DMS53 (cell line): Measurements from ENCODE around the gene DDC.
"Not testable (repeated sequence)": the region's sequence is repeated elsewhere in the genome, so short reads cannot be mapped to it uniquely, and the experiment has no call there.

Experiments used
- DNase-seq: peaks from one replicate; lab custom pipeline; 2025; lab: John Stamatoyannopoulos, UW

DDC gene

GRCh38 chr7:50480797-50481196, 84.4 kb downstream of the DDC start:
- DNase-seq, result no peak

DNA sequence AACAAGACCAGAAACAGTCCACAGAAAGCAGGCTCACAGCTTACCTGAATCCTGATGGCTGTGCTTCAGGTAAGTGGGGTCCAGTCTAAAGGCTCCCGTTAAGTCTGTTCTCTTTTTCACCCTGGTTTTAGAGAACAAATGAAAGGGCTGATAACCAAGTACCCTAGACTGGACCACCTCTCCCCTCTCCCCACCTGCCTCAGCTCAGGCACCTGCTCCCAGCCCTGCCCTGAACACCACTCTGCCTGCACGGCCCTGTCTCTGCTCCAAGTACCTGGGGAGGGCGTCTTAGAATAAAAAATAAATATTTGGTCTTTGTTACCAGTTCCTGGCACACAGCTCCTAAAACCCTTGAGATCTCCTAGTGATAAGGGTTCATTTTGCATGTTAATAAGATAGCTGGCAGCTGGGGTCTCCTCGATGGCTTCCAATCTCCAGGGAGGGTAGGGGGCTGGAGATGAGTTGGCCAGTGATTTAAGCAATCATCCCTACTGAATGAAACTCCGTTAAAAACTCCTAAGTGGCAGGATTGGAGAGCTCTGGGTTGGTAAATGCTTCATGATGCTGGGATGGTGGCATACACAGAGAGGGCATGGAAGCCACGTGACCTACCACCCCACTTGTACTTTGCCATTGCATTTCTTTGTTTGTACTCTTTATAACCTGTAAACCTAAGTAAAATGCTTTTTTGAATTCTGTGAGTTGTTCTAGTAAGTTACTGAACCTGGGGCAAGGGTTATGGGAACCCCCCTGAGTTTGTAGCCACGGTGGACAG, 85.3 kb downstream of the DDC start:
- no peak for DNase-seq

- peak; percentile 79 for DNase-seq
These were observed 87.6 kb downstream of the DDC start for GRCh38 chr7:50477640-50478039.

DNA sequence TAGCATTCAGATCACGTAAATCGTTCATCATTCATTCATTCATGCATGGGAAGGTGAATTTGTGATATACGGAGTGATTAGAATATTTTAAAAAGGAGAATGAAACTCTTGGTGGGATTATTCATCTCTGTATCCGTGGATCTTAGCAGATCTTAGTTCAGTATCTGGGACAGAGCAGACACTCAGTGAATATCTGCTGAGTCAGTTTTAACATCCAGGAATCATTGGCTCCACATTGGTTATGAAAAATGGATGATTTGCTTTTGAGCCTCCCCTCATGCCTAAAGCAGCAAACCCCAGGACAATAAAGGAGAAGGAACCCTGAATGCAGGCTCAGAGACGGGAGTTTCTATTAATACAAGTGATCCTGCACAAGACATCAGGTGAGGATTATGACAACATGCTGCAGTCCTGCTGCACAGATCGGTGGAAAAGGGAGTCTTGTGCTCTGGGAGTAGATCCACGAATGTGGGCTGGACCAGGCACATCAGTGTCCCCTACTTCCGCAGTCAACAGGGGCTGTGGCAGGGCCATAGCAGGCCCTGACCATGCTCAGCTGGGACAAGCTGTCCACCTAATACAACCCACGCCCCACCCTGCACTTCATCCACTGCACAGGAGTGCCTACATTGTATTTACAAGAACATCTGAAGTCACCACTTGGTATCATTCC, 88.1 kb downstream of the DDC start:
- no peak for DNase-seq

GRCh38 chr7:50475340-50475739, 89.9 kb downstream of the DDC start:
- no peak for DNase-seq

- no peak for DNase-seq
These were observed 90.6 kb downstream of the DDC start for GRCh38 chr7:50474382-50475160.

DNA sequence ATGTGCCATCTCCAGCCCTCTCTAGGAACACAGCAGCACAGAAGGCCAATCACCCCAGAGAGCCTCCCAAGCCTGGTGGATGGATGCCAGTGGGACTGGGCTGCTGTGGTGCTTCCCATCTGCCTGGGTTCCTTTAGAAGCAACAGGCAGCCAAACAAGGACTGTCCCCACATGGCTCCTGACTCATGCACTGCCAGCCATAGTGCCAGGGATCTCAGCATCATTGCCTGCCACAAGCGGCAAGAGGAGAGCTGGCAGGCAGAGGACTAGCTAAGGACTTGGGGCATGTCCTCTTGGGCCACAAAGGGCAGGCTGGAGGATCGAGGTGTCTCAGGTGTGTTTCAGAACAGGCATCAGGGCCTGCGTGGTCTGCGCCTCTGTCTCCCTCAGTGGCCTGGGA, 91.7 kb downstream of the DDC start:
- no peak for DNase-seq

GRCh38 chr7:50472427-50472826, 92.8 kb downstream of the DDC start:
- DNase-seq, result no peak

DNA sequence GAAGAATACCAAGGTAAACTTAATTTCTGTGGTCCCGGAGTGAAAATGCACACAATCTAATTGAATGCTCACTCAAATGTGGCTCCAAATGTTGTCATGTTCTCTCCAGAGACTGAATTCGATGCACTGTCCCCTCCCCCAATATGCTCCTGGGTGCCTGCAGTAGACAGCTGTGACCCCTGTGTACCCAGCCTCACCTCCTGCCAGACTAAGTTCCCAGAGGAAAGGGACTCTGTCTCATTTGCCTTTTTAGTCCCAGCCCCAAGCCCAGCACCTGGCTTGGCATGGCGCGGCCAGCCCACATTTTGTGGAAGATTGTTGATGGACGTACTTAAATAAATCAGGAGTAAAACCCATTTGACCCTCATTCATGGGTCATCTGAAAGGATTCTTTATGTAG, 93.2 kb downstream of the DDC start:
- no peak for DNase-seq

DNA sequence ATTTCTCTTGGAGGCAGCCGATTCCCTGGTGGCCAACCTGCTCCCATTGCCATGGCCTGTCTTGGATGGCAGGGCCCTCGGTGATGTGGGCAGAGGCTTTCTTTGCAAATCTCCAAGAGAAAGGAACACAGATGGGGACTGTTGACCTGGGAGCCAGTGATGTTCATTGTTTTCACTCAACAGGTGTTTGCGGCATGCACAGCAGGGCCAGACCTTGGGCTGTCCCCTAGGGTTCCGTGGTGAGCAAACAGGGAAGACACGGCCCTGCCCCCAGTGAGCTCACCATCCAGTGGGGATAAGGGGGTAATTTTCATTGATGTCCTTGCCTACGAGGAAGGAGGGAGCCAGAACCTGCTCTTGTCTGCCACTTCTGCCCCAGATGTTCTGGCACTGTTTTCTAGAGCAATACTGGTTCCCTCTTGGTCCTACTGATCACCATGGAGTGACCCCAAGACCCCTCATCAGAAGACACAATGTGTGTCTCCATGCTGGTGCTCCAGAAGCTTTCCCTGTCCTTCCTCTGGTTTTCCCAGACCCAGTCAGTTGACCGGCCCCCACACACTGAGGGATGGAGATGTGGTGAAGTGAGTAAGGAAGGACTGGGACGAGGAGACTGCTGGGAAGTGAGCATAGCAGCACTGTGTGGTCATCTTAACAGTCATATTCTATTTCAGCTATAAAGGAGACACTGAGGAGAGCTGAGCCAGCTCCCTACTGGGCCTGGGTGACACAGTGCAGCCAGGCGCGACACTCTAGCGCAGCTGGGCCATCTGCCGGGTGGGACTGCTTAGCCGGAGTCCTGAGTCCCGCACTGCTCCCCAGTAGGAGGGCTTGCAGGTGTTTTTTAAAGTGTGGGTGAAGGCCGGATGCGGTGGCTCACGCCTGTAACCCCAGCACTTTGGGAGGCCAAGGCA, 94.7 kb downstream of the DDC start:
- peak; percentile 53 for DNase-seq

- no peak for DNase-seq
These were observed 96.0 kb downstream of the DDC start for GRCh38 chr7:50469181-50469580.

DNA sequence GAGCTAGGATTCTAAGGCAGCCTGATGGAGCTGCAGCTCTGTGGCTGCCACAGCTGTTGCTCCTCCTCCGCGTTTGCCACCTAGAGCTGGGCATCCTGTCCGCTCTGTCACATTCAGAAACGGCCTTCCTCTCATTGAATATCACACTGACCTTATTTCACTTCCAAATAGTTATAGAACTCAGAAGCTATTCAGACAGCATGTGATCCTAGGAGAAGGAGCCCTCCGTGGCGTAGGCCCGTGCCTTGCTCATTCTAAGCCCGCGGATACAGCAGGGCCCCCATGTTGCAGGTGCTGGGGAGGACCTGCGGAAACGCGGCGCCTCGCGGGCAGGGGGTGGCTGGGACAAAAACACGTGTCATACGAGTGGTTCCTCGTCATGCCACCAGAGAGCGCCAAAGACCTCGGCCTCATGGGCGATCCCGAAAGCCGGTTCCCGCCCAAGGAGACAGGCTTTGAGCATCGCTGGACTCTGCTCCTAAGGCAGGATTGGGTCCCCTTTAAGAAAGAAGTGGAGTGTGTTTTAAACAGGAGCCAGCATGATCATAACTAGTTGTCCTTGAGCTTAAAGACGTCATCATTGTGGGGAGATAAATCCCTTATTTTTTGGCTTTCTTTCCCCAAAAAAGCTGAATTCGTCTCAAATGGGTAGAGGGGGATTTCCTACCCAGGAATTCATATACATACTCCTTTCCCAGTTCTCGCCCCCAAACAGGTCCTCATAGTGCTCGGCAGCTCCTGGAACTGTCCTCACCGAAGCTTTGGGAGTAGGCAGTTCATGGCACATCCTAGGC, 97.2 kb downstream of the DDC start:
- DNase-seq, result peak; percentile 71

DNA sequence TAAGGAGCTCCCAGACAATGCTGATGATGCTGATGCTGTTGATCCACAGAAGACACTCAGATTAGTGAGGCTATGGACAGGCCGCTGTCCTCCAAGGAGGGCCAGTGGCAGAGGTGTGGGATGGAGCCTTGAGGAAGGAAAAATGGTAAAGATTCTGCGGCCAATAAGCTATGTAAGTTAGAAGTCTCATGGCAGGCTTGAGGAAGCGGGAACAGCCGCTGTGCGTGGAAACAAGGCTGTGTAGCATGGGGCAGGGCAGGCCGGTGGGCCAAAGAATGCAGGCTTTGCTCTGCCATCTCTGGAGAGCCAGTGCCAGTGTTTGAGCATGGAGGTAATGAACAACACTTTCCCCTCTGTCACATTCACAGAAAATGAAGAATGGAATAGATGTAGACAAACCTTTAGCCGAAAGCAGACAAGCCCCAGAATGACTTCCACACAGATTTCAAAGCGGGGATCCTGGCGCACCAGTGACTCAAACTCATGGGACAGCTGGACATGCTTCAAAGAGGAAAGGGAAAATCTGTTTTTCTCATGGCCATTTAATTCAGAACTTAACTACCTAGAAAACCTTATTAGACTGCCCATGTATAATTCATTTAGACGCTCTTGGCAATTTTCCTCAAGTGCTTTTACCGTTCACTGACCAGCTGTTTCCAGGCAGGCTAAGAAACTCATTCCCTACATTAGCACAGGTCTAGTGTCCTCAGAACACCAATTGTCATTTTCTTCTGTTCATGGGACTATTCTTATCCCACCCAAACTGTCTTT, 98.2 kb downstream of the DDC start:
- DNase-seq, result no peak

- no peak for DNase-seq
These were observed 102.2 kb downstream of the DDC start for GRCh38 chr7:50463035-50463434.

DNA sequence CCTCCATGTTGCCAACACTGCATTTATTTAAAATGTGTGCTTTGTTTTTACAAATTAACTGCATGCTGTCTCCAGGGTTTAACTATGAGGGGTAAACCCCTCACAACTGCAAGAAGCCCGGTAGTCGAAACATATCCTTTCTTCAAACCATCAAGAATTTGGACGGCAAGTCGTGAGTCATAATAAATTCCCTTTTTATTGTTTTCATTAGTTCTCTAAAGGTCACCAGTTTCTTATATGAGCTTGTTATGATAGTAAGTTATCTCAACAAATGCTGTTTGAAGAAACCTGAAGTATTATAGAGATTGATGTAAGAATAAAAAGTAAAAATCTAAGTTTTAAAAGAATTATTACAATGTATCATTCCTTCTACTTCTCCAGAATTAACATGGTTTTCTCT, 102.8 kb downstream of the DDC start:
- no peak for DNase-seq

GRCh38 chr7:50461695-50462094, 103.5 kb downstream of the DDC start:
- DNase-seq, result no peak

DNA sequence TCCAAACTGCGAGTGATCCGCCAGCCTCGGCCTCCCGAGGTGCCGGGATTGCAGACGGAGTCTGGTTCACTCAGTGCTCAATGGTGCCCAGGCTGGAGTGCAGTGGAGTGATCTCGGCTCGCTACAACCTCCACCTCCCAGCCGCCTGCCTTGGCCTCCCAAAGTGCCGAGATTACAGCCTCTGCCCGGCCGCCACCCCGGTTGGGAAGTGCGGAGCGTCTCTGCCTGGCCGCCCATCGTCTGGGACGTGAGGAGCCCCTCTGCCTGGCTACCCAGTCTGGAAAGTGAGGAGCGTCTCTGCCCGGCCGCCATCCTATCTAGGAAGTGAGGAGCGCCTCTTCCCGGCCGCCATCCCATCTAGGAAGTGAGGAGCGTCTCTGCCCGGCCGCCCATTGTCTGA, 106.0 kb downstream of the DDC start:
- DNase-seq, result not testable (repeated sequence)

DNA sequence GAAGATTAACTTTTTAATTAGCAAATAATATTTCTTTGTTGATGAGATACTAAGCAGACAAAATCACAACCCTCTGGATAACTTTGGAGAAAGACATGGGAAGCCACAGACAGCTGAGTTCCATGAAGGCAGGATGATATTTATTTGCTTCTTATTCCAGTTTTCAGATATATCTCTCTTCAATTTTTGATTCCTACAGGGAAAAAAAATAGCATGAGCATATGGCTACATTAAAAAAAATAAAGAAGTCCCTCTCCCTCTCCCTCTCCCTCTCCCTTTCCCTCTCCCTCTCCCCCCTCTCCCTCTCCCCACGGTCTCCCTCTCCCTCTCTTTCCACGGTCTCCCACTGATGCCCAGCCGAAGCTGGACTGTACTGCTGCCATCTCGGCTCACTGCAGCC, 106.6 kb downstream of the DDC start:
- DNase-seq, result not testable (repeated sequence)

GRCh38 chr7:50456371-50457123, 108.7 kb downstream of the DDC start:
- DNase-seq, result no peak

DNA sequence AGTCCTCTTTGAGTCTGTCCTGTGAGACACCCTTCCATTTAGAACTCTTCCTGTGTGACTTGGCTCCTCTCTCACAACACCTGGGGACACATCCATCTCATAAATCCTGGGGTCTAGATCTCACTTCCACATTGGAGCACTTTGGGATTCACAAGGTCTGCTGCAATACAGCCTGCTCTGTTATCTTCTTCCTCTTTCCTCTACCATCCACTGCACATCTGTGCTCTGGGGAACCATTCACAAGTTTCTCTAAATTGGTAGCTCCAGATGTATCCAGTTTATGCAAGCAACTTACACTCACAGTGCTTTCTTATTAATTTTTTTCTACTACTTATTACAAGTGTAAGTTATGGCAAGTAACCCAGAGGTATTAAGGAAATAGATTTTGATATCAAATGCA, 109.5 kb downstream of the DDC start:
- DNase-seq, result no peak
